GM13976 (cell line): ENCODE results near the gene ASTN1.

Experiments
- DNase-seq: peaks from one replicate; pipeline ENCODE4 v3.0.0; 2012; ENCODE audit warnings: low spot score
- in situ Hi-C: fragments of 300-500 bp; cut with MboI; formaldehyde crosslinking; loops from one replicate; pipeline ENCODE4 v1.12.0; 2022; ENCODE audit warnings: low sequenced_read_pairs, mixed read lengths, inconsistent platforms; ENCODE audit not compliant: unreplicated experiment
- TF ChIP-seq, protein P1 (sequence below): IDR thresholded peaks from 2 replicates; pipeline ENCODE4 v1.5.1; 2012; ENCODE audit warnings: borderline replicate concordance, mild to moderate bottlenecking; ENCODE audit not compliant: insufficient read depth; ENCODE audit errors: extremely low read depth, missing control alignments, control extremely low read depth

Gene ASTN1

GRCh38 chr1:177010211-177010825, 154.2 kb downstream of the ASTN1 start:
- in situ Hi-C loops = no loop called here
- DNase-seq = no peak
- TF ChIP-seq, protein P1, sequence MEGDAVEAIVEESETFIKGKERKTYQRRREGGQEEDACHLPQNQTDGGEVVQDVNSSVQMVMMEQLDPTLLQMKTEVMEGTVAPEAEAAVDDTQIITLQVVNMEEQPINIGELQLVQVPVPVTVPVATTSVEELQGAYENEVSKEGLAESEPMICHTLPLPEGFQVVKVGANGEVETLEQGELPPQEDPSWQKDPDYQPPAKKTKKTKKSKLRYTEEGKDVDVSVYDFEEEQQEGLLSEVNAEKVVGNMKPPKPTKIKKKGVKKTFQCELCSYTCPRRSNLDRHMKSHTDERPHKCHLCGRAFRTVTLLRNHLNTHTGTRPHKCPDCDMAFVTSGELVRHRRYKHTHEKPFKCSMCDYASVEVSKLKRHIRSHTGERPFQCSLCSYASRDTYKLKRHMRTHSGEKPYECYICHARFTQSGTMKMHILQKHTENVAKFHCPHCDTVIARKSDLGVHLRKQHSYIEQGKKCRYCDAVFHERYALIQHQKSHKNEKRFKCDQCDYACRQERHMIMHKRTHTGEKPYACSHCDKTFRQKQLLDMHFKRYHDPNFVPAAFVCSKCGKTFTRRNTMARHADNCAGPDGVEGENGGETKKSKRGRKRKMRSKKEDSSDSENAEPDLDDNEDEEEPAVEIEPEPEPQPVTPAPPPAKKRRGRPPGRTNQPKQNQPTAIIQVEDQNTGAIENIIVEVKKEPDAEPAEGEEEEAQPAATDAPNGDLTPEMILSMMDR = no peak

DNA sequence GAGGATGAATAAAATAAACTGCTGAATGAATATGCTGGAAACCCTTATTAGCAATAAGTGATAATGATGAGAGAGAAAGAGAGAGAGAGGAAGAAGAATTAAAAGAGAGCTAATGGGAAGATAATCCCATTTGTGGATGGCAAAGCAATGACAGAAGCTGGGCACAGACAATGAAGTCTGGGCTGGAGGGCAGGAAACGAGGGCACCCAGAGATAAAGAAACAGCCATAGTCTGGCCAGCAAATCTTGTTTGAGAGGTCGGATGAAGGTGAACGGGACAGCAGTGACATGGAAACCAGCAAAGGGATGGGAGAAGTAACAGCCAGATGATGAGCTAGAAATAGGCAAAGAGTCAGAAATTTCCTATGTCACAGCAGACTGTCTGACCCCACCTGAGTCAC, 155.9 kb downstream of the ASTN1 start:
- TF ChIP-seq, protein P1 = no peak
- no peak for DNase-seq
- in situ Hi-C loops = no loop called here

- no peak for DNase-seq
- TF ChIP-seq, protein P1 = no peak
- in situ Hi-C loops = no loop called here
Measured at GRCh38 chr1:177007437-177008161, 156.9 kb downstream of the ASTN1 start.

GRCh38 chr1:177002891-177003290, 161.6 kb downstream of the ASTN1 start:
- in situ Hi-C loops = no loop called here
- no peak for DNase-seq
- TF ChIP-seq, protein P1 = no peak

DNA sequence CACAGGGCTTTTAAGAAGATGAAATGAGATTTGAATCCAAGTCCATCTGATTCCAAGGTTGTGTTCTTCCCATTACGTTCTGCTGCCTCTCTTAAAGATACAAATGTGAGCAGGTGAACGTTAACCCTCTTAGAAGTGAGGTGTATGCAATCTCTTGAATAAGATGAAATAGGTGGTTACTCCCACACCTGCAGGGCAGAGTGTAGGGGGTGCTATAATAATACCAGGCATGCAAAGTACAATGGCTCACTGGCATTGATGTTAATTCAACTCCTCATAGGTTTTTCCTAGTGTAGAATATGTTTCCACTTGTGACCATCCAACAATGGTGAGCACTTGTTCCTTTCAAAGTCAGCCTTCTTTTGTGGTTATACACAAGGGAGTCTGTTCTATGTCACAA, 163.0 kb downstream of the ASTN1 start:
- no peak for DNase-seq
- TF ChIP-seq, protein P1 = no peak
- in situ Hi-C loops = no loop called here

- no peak for DNase-seq
- in situ Hi-C loops = no loop called here
- TF ChIP-seq, protein P1 = no peak
Measured at GRCh38 chr1:176998183-176998795, 166.2 kb downstream of the ASTN1 start.
